Measurements from ENCODE around the gene TUBB3.
"Not testable (repeated sequence)": the region's sequence is repeated elsewhere in the genome, so short reads cannot be mapped to it uniquely, and the experiment has no call there.

TUBB3 gene

DNA sequence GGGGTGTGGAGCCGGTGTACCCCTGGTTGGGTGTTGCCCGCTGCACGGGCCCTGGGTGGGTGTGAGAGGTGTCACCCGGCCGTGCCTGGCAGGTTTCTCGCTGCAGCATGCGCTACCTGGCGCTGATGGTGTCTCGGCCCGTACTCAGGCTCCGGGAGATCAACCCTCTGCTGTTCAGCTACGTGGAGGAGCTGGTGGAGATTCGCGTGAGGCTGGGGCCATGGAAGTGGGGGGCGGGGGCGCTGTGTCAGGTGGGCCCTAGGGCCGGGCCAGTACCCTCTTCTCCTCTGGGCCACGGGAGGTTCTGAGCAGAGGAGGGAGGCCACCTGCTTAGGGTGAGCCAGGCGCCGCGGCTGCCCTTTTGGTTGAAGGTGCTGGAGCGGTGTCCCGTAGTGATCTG is 38.8 kb downstream of the TUBB3 start:
- Histone ChIP-seq H3K9ac (ENCODE audit: low read depth, low read length) (no peak overlapping the region), H3K27ac (ENCODE audit: low read depth, low read length) (no peak overlapping the region), H3K4me1 (ENCODE audit: insufficient read depth, low read length) (no peaks in the 10 kb centered on the region), H3K9me3 (ENCODE audit: insufficient read depth, low read depth, low read length) (no peaks in the 10 kb centered on the region), H3K36me3 (ENCODE audit: insufficient read depth, low read length) (peaks cover 29% of the 10 kb centered on the region), H3K4me3 (ENCODE audit: low read length) (no peak overlapping the region), H3K27me3 (ENCODE audit: insufficient read depth, low read length) (no peaks in the 10 kb centered on the region)
- 95% methylated on average over 23 of the region's 23 CpGs for WGBS

DNA sequence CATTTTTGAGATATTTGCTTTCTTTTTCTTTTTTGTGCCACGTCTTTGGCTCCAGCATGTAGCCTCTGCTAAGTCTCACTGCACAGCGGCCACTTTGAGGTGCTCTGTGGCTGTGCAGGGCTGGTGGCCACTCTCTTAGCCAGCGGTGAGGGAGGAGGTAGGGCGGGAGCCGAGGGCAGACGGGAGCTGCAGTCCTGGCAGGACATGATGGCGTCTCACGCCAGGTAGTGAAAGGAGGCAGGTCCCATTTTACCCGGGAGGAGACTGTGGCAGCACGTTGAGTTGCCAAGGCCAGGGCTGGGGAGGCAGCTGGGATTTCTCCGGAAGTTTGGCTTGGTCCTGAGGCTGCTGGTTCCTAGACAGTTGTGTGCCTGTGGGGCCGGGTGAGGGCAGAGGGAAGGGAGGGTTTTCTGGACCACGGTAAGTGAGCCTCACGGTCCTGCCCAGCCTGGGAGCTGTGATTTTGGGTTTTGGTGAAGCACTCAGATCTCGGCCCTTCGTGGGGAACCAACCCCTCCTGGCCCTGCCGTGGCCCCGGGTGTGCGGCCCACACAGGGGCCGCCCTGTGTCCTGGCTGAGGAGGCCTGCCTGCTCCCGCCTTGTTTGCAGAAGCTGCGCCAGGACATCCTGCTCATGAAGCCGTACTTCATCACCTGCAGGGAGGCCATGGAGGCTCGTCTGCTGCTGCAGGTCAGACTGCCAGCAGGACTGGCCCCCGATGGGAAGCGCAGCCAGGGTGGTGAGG is 39.8 kb downstream of the TUBB3 start:
- H3K9me3 ChIP-seq (ENCODE audit: insufficient read depth, low read depth, low read length): no peaks in the 10 kb centered on the region
- H3K27ac ChIP-seq (ENCODE audit: low read depth, low read length): no peak overlapping the region
- no peak overlapping the region for H3K9ac ChIP-seq (ENCODE audit: low read depth, low read length)
- H3K36me3 ChIP-seq (ENCODE audit: insufficient read depth, low read length): peaks cover 29% of the 10 kb centered on the region
- no peak overlapping the region for H3K4me3 ChIP-seq (ENCODE audit: low read length)
- no peaks in the 10 kb centered on the region for H3K27me3 ChIP-seq (ENCODE audit: insufficient read depth, low read length)
- 89% methylated on average over 26 of the region's 26 CpGs for WGBS
- H3K4me1 ChIP-seq (ENCODE audit: insufficient read depth, low read length): no peaks in the 10 kb centered on the region

DNA sequence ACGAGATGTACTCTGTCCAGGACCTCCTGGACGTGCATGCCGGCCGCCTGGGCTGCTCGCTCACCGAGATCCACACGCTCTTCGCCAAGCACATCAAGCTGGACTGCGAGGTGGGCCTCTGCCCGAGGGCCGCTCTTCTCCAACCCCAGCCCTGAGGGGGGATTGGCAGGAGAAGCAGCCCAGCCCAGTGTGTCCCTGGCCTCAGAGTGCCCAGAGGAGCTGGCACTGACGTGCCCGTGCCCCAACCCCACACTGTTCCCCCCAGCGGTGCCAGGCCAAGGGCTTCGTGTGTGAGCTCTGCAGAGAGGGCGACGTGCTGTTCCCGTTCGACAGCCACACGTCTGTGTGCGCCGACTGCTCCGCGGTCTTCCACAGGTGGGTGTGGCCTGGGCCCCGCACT is 41.1 kb downstream of the TUBB3 start:
- no peaks in the 10 kb centered on the region for H3K27me3 ChIP-seq (ENCODE audit: insufficient read depth, low read length)
- no peak overlapping the region for H3K4me3 ChIP-seq (ENCODE audit: low read length)
- 93% methylated on average over 25 of the region's 25 CpGs for WGBS
- peaks cover 20% of the 10 kb centered on the region for H3K36me3 ChIP-seq (ENCODE audit: insufficient read depth, low read length)
- H3K4me1 ChIP-seq (ENCODE audit: insufficient read depth, low read length): no peaks in the 10 kb centered on the region
- no peaks in the 10 kb centered on the region for H3K9me3 ChIP-seq (ENCODE audit: insufficient read depth, low read depth, low read length)
- no peak overlapping the region for H3K9ac ChIP-seq (ENCODE audit: low read depth, low read length)
- H3K27ac ChIP-seq (ENCODE audit: low read depth, low read length): no peak overlapping the region

DNA sequence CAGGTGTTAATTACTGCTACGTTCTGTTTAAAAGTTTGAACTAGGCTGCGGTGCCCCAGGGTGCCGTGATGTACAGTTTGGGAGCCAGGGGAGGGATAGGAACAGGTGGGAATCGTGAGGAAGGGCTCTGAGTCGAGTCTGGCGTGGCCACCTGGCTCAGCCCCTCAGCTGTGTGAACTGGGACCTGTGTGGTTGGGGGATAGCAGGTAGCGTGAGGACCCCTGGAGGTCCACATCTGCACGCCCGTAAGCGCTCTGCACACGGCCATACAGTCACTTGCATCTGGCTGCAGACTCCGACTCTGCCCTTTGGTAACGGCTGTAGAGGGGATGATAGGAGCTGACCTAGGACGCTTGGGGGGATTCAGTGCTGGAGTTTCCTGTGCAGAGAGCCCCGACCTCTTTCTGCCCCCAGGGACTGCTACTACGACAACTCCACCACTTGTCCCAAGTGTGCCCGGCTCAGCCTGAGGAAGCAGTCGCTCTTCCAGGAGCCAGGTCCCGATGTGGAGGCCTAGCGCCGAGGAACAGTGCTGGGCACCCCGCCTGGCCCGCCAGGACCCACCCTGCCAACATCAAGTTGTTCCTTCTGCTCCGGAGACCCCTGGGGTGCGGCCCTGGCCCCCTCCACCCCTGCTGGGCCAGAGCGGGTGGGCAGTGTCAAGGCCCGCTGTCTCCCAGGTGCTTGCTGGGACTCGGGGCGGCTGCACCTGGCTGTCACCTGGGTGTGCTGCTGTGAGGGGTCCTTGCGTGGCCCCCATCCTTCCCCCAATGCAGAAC is 42.5 kb downstream of the TUBB3 start:
- H3K27me3 ChIP-seq (ENCODE audit: insufficient read depth, low read length): no peaks in the 10 kb centered on the region
- H3K9ac ChIP-seq (ENCODE audit: low read depth, low read length): no peak overlapping the region
- no peak overlapping the region for H3K27ac ChIP-seq (ENCODE audit: low read depth, low read length)
- H3K9me3 ChIP-seq (ENCODE audit: insufficient read depth, low read depth, low read length): no peaks in the 10 kb centered on the region
- peaks cover 30% of the 10 kb centered on the region for H3K36me3 ChIP-seq (ENCODE audit: insufficient read depth, low read length)
- H3K4me1 ChIP-seq (ENCODE audit: insufficient read depth, low read length): no peaks in the 10 kb centered on the region
- H3K4me3 ChIP-seq (ENCODE audit: low read length): no peak overlapping the region
- 95% methylated on average over 30 of the region's 30 CpGs for WGBS

DNA sequence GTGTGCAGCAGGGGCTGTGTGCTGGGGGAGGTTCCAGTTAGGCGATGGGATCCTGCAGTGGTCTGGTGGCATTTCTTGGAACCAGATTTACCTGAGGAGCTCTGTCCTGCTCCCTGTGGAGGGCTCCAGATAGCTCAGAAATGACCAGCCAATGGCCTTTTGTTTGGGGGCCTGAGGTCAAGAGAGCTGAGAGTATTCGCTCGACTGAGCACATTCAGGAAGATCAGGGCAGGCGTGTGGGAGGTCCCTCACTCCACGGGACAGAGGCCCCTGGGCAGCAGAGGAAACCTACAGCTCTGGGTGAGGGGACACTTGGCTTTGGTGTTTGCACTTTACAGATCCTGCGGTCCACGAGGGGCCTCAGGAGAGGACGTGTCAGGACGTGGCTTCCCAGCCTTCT is 43.6 kb downstream of the TUBB3 start:
- 93% methylated on average over 9 of the region's 9 CpGs for WGBS
- Histone ChIP-seq H3K36me3 (ENCODE audit: insufficient read depth, low read length) (peaks cover 20% of the 10 kb centered on the region), H3K9me3 (ENCODE audit: insufficient read depth, low read depth, low read length) (peaks cover 7% of the 10 kb centered on the region), H3K4me3 (ENCODE audit: low read length) (no peak overlapping the region), H3K27me3 (ENCODE audit: insufficient read depth, low read length) (no peaks in the 10 kb centered on the region; the same call in 1 of the 2 replicates), H3K9ac (ENCODE audit: low read depth, low read length) (no peak overlapping the region), H3K4me1 (ENCODE audit: insufficient read depth, low read length) (no peaks in the 10 kb centered on the region), H3K27ac (ENCODE audit: low read depth, low read length) (no peak overlapping the region)

DNA sequence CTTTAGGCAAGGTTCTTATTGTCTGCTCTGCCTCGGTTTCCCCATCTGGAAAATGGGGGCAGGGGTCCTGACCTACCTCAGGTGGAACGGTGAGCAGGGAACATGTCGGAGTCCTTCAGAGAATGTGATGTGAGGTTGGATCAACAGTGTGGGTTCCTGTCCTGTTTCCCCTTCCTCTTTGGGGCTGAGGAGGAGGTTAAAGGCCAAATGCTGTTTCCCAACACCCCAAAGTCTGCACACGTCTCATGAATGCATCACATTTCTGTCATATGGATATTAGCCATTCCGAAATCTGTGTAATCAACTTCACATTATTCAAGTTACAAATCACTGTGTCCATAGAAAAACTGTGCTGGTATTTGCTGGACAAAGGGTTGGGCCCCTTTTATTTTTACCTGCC is 44.3 kb downstream of the TUBB3 start:
- not testable (repeated sequence) for H3K9ac ChIP-seq (ENCODE audit: low read depth, low read length); H3K9me3 ChIP-seq (ENCODE audit: insufficient read depth, low read depth, low read length); H3K27me3 ChIP-seq (ENCODE audit: insufficient read depth, low read length); H3K27ac ChIP-seq (ENCODE audit: low read depth, low read length); H3K4me3 ChIP-seq (ENCODE audit: low read length); H3K4me1 ChIP-seq (ENCODE audit: insufficient read depth, low read length)
- WGBS: 89% methylated on average over 5 of the region's 5 CpGs
- peaks cover 20% of the 10 kb centered on the region for H3K36me3 ChIP-seq (ENCODE audit: insufficient read depth, low read length)

DNA sequence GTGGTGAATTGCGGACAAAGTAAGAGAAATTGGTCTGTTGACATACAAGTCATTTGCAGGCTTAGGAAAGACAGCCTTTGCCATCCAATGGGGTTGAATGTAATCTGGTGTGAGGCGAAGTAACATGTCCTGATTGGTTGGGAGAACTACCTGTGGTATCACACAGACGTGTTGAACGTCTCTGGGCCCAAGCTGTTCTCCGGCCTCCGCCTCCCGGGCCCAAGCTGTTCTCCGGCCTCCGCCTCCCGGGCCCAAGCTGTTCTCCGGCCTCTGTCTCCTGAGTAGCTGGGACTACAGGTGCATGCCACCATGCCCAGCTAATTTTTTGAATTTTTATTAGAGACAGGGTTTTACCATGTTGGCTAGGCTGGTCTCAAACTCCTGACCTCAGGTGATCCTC is 44.9 kb downstream of the TUBB3 start:
- not testable (repeated sequence) for H3K4me1 ChIP-seq (ENCODE audit: insufficient read depth, low read length); H3K9me3 ChIP-seq (ENCODE audit: insufficient read depth, low read depth, low read length); H3K27me3 ChIP-seq (ENCODE audit: insufficient read depth, low read length); H3K9ac ChIP-seq (ENCODE audit: low read depth, low read length); H3K27ac ChIP-seq (ENCODE audit: low read depth, low read length); H3K4me3 ChIP-seq (ENCODE audit: low read length)
- H3K36me3 ChIP-seq (ENCODE audit: insufficient read depth, low read length): peaks cover 20% of the 10 kb centered on the region
- WGBS: 91% methylated on average over 11 of the region's 11 CpGs

DNA sequence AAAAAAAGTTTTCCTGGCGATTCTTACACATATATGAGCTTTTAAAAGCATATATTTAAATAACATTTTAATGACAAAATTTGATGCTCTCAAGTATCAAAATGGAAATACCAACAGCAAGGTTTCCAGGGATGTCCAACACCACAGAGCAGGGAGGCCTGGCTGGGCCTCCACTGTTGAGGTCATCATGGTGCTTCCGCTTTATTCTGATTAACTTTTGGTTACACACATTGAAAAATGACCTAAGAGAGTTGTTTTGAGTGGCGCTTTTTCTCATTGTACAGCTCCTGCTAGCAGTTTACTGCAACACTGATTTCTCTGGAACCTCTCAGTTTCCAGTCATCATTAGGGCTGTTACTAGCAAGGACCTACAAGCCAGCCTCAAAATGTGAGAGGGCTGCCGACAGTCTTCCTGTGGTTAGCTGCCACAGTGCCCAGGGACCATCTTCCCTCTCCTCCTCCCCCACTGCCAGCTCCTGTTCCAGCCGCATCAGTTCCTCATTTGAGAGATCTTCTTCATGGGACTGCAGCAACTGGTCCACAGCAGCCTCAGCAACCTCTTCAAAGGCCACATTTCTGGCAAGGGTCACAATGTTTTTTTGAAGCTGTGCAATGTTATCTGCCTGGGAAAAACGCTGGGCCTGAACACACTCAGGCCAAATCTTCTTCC is 46.7 kb downstream of the TUBB3 start:
- no peak overlapping the region for H3K4me3 ChIP-seq (ENCODE audit: low read length)
- no peak overlapping the region for H3K27ac ChIP-seq (ENCODE audit: low read depth, low read length)
- H3K36me3 ChIP-seq (ENCODE audit: insufficient read depth, low read length): peaks cover 15% of the 10 kb centered on the region
- H3K9me3 ChIP-seq (ENCODE audit: insufficient read depth, low read depth, low read length): peaks cover 7% of the 10 kb centered on the region
- H3K4me1 ChIP-seq (ENCODE audit: insufficient read depth, low read length): peaks cover 7% of the 10 kb centered on the region; the same call in 1 of the 2 replicates
- WGBS: 98% methylated on average over 5 of the region's 6 CpGs
- no peaks in the 10 kb centered on the region; the same call in 1 of the 2 replicates for H3K27me3 ChIP-seq (ENCODE audit: insufficient read depth, low read length)
- H3K9ac ChIP-seq (ENCODE audit: low read depth, low read length): no peak overlapping the region

DNA sequence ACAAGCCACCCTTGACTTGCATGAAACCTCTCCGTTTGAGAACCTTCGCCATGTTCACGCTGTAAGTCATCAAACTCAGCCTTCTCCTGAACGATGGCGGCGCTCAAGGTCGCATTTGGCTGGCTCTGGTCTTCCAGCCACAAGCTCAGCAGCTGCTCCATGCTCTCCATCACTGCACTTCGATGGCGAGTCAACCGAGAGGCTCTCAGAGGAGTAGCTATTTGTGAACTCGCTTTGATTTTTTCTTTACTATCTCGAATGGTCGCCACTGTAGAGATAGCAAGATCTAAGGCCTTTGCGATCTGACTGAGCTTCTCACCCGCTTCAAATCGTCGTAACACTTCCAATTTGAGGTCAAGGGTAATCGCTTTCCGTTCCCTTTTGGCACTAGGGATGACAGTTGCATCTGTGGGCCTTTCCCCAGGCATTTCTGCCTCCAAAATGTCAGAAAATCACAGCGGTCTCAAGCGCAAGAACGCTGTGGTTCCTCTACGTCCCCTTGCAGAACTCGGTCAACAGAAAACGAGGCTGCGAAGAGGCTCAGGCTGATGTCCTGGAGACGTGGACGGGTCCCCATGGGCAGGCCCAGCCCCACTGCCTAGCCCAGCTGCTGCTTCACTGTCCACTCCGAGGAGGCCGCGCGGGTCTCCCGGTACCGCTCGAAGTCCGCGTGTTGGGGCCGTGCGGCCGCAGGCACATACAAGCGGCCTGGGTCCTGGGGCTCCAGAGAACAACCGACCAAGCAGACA is 48.5 kb downstream of the TUBB3 start:
- Histone ChIP-seq H3K4me3 (ENCODE audit: low read length) (peak overlapping the region; percentile 86), H3K36me3 (ENCODE audit: insufficient read depth, low read length) (peaks cover 18% of the 10 kb centered on the region), H3K27ac (ENCODE audit: low read depth, low read length) (peak overlapping the region; percentile 98), H3K9ac (ENCODE audit: low read depth, low read length) (peak overlapping the region; percentile 97), H3K27me3 (ENCODE audit: insufficient read depth, low read length) (no peaks in the 10 kb centered on the region; the same call in 1 of the 2 replicates), H3K9me3 (ENCODE audit: insufficient read depth, low read depth, low read length) (peaks cover 7% of the 10 kb centered on the region), H3K4me1 (ENCODE audit: insufficient read depth, low read length) (peaks cover 7% of the 10 kb centered on the region; the same call in 1 of the 2 replicates)
- WGBS: 53% methylated on average over 42 of the region's 42 CpGs

DNA sequence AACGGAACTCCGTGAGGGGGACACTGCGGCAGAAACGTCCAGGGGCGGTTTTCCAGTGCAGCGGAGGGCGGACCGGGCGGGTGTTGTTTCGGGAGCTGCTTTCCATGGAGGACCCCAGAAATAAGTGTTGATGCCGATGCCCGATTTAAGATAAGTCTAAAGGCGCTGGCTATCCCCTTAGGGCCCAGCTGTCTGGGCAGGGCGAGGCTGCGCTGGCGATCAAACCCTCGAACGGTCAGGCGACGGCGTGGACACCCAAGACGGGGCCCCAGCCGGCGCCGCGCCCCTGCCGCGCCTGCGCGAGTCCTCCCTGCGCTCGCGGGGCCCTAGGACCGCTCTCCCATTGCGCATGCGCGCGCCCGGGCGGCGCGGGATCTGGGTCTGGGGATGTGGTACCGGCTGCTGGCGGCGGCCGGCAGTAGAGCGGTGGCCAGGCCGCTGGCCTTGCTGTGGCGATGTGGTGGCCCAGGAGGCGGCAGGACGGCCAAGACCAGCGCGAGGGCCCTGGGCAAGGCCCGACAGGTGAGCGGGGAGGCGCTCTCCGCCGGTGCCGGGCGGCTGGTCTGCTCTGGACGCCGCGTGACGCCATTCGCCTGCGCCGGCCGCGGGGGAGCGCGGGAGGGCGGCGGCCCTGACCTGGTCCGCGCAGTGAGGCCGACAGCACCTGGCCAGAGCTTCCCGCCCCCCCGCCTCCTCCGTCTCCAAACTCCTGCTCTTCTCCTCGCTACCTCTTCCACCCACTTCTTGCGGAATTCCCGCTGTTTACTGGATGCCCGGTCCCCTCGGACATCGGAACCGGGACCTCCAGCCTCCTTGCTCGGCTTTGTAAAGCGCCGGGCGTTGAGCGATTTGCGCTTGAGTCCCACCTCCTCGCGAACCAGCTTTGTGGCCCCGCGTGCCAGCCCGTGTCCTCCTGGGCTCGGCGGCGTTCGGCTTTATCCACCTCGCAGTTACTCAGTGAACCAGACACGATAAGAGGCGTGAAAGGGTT is 49.4 kb downstream of the TUBB3 start:
- peaks cover 21% of the 10 kb centered on the region for H3K36me3 ChIP-seq (ENCODE audit: insufficient read depth, low read length)
- H3K27me3 ChIP-seq (ENCODE audit: insufficient read depth, low read length): no peaks in the 10 kb centered on the region; the same call in 1 of the 2 replicates
- H3K9ac ChIP-seq (ENCODE audit: low read depth, low read length): peak overlapping the region; percentile 97
- under 1% methylated on average over 104 of the region's 104 CpGs for WGBS
- peaks cover 7% of the 10 kb centered on the region for H3K9me3 ChIP-seq (ENCODE audit: insufficient read depth, low read depth, low read length)
- peak overlapping the region; percentile 86 for H3K4me3 ChIP-seq (ENCODE audit: low read length)
- peak overlapping the region; percentile 98 for H3K27ac ChIP-seq (ENCODE audit: low read depth, low read length)
- H3K4me1 ChIP-seq (ENCODE audit: insufficient read depth, low read length): peaks cover 7% of the 10 kb centered on the region; the same call in 1 of the 2 replicates
